Measurements from ENCODE around the gene PCBP3. TPM values are rescaled to one million over a fixed set of nuclear protein-coding genes. Genes with fewer than 3 reads are reported as not detected.

Gene PCBP3
- total and polyA plus RNA-seq, 2 of the 8 experiments (the other 6 are each of a cell fraction or from before 2014, with no cell fraction given): 3.5 to 6.3 TPM

- TF ChIP-seq POU5F1 (IDR thresholded peaks at IDR 0.05; ENCODE audit: low read depth, low read length) (no peak), FOSL1 (IDR thresholded peaks at IDR 0.05; ENCODE audit: insufficient read depth, low read depth, low read length) (no peak), JUND (IDR thresholded peaks at IDR 0.05; ENCODE audit: low read length) (no peak), SUZ12 (IDR thresholded peaks at IDR 0.05; ENCODE audit: low read length) (no peak), POLR2A (IDR thresholded peaks at IDR 0.05; ENCODE audit: control extremely low read depth in 1 of 2, low read depth in 2 of 2, low read length in 2 of 2) (no peak)
- TF ChIP-seq, protein P1, sequence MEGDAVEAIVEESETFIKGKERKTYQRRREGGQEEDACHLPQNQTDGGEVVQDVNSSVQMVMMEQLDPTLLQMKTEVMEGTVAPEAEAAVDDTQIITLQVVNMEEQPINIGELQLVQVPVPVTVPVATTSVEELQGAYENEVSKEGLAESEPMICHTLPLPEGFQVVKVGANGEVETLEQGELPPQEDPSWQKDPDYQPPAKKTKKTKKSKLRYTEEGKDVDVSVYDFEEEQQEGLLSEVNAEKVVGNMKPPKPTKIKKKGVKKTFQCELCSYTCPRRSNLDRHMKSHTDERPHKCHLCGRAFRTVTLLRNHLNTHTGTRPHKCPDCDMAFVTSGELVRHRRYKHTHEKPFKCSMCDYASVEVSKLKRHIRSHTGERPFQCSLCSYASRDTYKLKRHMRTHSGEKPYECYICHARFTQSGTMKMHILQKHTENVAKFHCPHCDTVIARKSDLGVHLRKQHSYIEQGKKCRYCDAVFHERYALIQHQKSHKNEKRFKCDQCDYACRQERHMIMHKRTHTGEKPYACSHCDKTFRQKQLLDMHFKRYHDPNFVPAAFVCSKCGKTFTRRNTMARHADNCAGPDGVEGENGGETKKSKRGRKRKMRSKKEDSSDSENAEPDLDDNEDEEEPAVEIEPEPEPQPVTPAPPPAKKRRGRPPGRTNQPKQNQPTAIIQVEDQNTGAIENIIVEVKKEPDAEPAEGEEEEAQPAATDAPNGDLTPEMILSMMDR (IDR thresholded peaks at IDR 0.05; ENCODE audit: control extremely low read depth in 1 of 3, insufficient read depth in 1 of 3, low read depth in 1 of 3, low read length in 3 of 3): no peak
Observed at GRCh38 chr21:45790427-45790826, 146.9 kb downstream of the PCBP3 start (continued).
